ENCODE data around the gene ACTRT2. TPM values are rescaled to one million over a fixed set of nuclear protein-coding genes. Genes with fewer than 3 reads are reported as not detected.

The ACTRT2 gene
- total RNA-seq (2014; rRNA removed; shearing (Covaris generic)) (not detected in 2 replicates), polyA plus RNA-seq (2016; fragmentation: Nextera tagmentation; extraction: Ambion mirVana) (not detected in 2 replicates)
- long read RNA-seq, result 0 reads

DNA sequence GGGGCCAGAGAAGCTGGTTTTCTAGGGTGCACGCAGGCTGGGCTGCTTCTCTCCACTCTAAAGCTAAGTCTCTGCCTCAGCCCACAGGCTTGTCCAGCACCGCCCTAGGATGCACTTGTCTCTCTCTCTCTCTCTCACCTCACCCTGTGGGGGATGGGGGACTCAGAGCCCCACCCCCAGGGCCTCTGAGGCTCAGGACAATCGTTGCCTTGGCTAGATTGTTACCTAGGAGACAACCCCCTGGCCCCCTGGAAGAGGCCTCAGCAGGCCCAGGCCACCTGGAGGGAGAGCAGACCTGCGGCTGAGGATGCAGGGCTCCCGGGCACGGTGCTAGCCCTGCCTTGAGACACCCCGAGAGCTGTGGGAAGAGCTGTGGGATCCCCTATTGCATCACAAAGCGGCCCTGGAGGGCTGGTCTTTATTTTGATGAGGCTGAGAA, at the start of gene ACTRT2:
Gene ACTRT2, plus strand, starts transcription at position 235 of the 439 bp plus-strand sequence. CDS start 220 bp downstream, outside the sequence.
- no peaks in the 10 kb centered on the region for H4K20me1 ChIP-seq (replicated peaks; ENCODE audit: insufficient read depth)
- Mint-ChIP-seq H3K9me3 (peaks cover 9% of the 10 kb centered on the region), H3K27me3 (ENCODE audit: insufficient read depth, low read depth, poor library complexity) (peaks cover 14% of the 10 kb centered on the region), H3K4me3 (no peak within 1 kb of the TSS), H3K4me1 (peaks cover 10% of the 10 kb centered on the region; the same call in 2 of the 3 replicates), H3K27ac (no peak within 1 kb of the TSS), H3K36me3 (ENCODE audit: low read depth) (no peaks in the 10 kb centered on the region)
- H3K79me2 ChIP-seq (replicated peaks; ENCODE audit: insufficient read depth), result no peaks in the 10 kb centered on the region
- no peak within 1 kb of the TSS for H3K4me3 ChIP-seq
- no peaks in the 10 kb centered on the region for H3K36me3 ChIP-seq (ENCODE audit: insufficient read depth)
- DNase-seq (ENCODE audit: low spot score) (no peak), ATAC-seq (peak; percentile 82)
- no peaks in the 10 kb centered on the region for H3K9me2 ChIP-seq (ENCODE audit: insufficient read depth)
- H3K27me3 ChIP-seq (ENCODE audit: insufficient read depth), result no peaks in the 10 kb centered on the region
- no peak within 1 kb of the TSS for H3K27ac ChIP-seq (ENCODE audit: low read depth)
- TF ChIP-seq ZNF114 (CRISPR knock-in tag; IDR thresholded peaks at IDR 0.05) (no peak), NANOG (IDR thresholded peaks at IDR 0.05; ENCODE audit: borderline replicate concordance) (no peak)
- H3K4me1 ChIP-seq (ENCODE audit: insufficient read depth), result no peaks in the 10 kb centered on the region; the same call in 1 of the 2 replicates
- no peaks in the 10 kb centered on the region for H3F3A ChIP-seq (replicated peaks; ENCODE audit: low read depth)
- H3K4me2 ChIP-seq, result no peak within 1 kb of the TSS
- H2AFZ ChIP-seq, result no peak within 1 kb of the TSS

DNA sequence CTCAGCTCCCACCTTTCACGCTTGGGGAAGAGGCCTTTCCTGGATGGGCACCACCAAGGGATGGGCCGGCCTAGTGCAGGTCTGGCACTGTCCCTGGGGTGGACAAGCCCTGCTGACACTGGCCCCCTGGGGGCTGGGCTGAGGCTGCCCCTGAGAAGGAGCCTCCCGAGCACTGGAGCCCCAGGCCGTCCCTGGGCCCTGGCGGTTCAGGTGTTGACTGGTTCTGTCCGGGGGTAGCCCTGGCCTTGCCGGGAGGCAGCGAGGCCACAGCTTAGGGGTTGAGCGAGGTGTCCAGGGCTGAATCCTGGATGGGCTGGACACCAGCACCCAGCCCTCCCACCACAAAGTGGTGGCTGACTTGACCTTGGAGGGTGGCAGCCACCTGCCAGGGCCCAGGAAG, 49.7 kb upstream of the ACTRT2 start:
- Mint-ChIP-seq H3K9me3 (peaks cover 44% of the 10 kb centered on the region), H3K4me1 (no peaks in the 10 kb centered on the region)
- TF ChIP-seq, protein P1, sequence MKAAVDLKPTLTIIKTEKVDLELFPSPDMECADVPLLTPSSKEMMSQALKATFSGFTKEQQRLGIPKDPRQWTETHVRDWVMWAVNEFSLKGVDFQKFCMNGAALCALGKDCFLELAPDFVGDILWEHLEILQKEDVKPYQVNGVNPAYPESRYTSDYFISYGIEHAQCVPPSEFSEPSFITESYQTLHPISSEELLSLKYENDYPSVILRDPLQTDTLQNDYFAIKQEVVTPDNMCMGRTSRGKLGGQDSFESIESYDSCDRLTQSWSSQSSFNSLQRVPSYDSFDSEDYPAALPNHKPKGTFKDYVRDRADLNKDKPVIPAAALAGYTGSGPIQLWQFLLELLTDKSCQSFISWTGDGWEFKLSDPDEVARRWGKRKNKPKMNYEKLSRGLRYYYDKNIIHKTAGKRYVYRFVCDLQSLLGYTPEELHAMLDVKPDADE (IDR thresholded peaks at IDR 0.05), result no peak
- TF ChIP-seq NANOG (IDR thresholded peaks at IDR 0.05; ENCODE audit: borderline replicate concordance) (no peak), STAT1 (IDR thresholded peaks at IDR 0.05; ENCODE audit: unreplicated experiment) (no peak), CREB1 (CRISPR knock-in tag; IDR thresholded peaks at IDR 0.05; ENCODE audit: low read depth) (no peak)
- TF ChIP-seq, protein P2, sequence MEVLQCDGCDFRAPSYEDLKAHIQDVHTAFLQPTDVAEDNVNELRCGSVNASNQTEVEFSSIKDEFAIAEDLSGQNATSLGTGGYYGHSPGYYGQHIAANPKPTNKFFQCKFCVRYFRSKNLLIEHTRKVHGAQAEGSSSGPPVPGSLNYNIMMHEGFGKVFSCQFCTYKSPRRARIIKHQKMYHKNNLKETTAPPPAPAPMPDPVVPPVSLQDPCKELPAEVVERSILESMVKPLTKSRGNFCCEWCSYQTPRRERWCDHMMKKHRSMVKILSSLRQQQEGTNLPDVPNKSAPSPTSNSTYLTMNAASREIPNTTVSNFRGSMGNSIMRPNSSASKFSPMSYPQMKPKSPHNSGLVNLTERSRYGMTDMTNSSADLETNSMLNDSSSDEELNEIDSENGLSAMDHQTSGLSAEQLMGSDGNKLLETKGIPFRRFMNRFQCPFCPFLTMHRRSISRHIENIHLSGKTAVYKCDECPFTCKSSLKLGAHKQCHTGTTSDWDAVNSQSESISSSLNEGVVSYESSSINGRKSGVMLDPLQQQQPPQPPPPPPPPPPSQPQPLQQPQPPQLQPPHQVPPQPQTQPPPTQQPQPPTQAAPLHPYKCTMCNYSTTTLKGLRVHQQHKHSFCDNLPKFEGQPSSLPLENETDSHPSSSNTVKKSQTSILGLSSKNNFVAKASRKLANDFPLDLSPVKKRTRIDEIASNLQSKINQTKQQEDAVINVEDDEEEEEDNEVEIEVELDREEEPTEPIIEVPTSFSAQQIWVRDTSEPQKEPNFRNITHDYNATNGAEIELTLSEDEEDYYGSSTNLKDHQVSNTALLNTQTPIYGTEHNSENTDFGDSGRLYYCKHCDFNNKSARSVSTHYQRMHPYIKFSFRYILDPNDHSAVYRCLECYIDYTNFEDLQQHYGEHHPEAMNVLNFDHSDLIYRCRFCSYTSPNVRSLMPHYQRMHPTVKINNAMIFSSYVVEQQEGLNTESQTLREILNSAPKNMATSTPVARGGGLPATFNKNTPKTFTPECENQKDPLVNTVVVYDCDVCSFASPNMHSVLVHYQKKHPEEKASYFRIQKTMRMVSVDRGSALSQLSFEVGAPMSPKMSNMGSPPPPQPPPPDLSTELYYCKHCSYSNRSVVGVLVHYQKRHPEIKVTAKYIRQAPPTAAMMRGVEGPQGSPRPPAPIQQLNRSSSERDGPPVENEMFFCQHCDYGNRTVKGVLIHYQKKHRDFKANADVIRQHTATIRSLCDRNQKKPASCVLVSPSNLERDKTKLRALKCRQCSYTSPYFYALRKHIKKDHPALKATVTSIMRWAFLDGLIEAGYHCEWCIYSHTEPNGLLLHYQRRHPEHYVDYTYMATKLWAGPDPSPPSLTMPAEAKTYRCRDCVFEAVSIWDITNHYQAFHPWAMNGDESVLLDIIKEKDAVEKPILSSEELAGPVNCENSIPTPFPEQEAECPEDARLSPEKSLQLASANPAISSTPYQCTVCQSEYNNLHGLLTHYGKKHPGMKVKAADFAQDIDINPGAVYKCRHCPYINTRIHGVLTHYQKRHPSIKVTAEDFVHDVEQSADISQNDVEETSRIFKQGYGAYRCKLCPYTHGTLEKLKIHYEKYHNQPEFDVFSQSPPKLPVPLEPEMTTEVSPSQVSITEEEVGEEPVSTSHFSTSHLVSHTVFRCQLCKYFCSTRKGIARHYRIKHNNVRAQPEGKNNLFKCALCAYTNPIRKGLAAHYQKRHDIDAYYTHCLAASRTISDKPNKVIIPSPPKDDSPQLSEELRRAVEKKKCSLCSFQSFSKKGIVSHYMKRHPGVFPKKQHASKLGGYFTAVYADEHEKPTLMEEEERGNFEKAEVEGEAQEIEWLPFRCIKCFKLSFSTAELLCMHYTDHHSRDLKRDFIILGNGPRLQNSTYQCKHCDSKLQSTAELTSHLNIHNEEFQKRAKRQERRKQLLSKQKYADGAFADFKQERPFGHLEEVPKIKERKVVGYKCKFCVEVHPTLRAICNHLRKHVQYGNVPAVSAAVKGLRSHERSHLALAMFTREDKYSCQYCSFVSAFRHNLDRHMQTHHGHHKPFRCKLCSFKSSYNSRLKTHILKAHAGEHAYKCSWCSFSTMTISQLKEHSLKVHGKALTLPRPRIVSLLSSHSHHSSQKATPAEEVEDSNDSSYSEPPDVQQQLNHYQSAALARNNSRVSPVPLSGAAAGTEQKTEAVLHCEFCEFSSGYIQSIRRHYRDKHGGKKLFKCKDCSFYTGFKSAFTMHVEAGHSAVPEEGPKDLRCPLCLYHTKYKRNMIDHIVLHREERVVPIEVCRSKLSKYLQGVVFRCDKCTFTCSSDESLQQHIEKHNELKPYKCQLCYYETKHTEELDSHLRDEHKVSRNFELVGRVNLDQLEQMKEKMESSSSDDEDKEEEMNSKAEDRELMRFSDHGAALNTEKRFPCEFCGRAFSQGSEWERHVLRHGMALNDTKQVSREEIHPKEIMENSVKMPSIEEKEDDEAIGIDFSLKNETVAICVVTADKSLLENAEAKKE (CRISPR knock-in tag; IDR thresholded peaks at IDR 0.05), result no peak

More for the DNA sequence above, 49.7 kb upstream of the ACTRT2 start:
- no peak overlapping the region for H3K27ac Mint-ChIP-seq
- no peak overlapping the region for H3K4me3 Mint-ChIP-seq
- Histone ChIP-seq H3K4me2 (no peak overlapping the region), H4K20me1 (replicated peaks; ENCODE audit: insufficient read depth) (no peaks in the 10 kb centered on the region), H3K4me3 (no peak overlapping the region), H3K79me2 (replicated peaks; ENCODE audit: insufficient read depth) (no peaks in the 10 kb centered on the region), H3K27ac (ENCODE audit: low read depth) (no peak overlapping the region), H3K27me3 (ENCODE audit: insufficient read depth) (no peaks in the 10 kb centered on the region), H3F3A (replicated peaks; ENCODE audit: low read depth) (no peaks in the 10 kb centered on the region), H3K9me2 (ENCODE audit: insufficient read depth) (no peaks in the 10 kb centered on the region), H2AFZ (no peak overlapping the region), H3K4me1 (ENCODE audit: insufficient read depth) (no peaks in the 10 kb centered on the region), H3K36me3 (ENCODE audit: insufficient read depth) (no peaks in the 10 kb centered on the region)
- H3K36me3 Mint-ChIP-seq (ENCODE audit: low read depth), result peaks cover 4% of the 10 kb centered on the region; the same call in 1 of the 3 replicates
- DNase-seq (ENCODE audit: low spot score), result no peak
- H3K27me3 Mint-ChIP-seq (ENCODE audit: insufficient read depth, low read depth, poor library complexity), result peaks cover 2% of the 10 kb centered on the region
- no peak for ATAC-seq

Measured in GM23338 (cell line).